Subcutaneous adipose tissue (tissue), 4 donors: ENCODE data around the gene SYNC. TPM values are rescaled to one million over a fixed set of nuclear protein-coding genes. Genes with fewer than 3 reads are reported as not detected.

Experiments
- CTCF ChIP-seq: fragments of 450-650 bp; IDR thresholded peaks from one replicate; pipeline ENCODE4 v1.5.1; 2016; ENCODE audit warnings: low read depth, mild to moderate bottlenecking, control low read depth, antibody characterized with exemption, moderate library complexity
- total RNA-seq, 4 donors: library from RNA; depleted of rRNA; stranded (reverse); fragments of >200 nt; gene quantifications; one replicate each; pipeline ENCODE4 v1.1.0, GENCODE V29; 2016

Gene SYNC
- total RNA-seq, 4 donors from 2014 or later, result 13.3 to 29.7 (median 18.6) TPM

- TF ChIP-seq CTCF, result no peak
These were observed 41.0 kb upstream of the SYNC start for GRCh38 chr1:32743380-32744070.

GRCh38 chr1:32742956-32743355 lies 40.4 kb upstream of the SYNC start:
- no peak for TF ChIP-seq CTCF

- no peak for TF ChIP-seq CTCF
These were observed 39.8 kb upstream of the SYNC start for GRCh38 chr1:32742199-32742947.

GRCh38 chr1:32741413-32742198 lies 39.0 kb upstream of the SYNC start:
- no peak for TF ChIP-seq CTCF

GRCh38 chr1:32741059-32741412 lies 38.5 kb upstream of the SYNC start:
- TF ChIP-seq CTCF, result no peak

GRCh38 chr1:32736812-32737791 lies 34.5 kb upstream of the SYNC start:
- TF ChIP-seq CTCF, result no peak
